Measurements from ENCODE around the gene PIP4K2A. TPM values are rescaled to one million over a fixed set of nuclear protein-coding genes. Genes with fewer than 3 reads are reported as not detected.
"Not testable (repeated sequence)": the region's sequence is repeated elsewhere in the genome, so short reads cannot be mapped to it uniquely, and the experiment has no call there.

The PIP4K2A gene
- total RNA-seq, 1 donor from 2014 or later = 102 TPM

GRCh38 chr10:22698941-22699440, 15.4 kb downstream of the PIP4K2A start:
- Mint-ChIP-seq H3K36me3 (ENCODE audit: low read depth) (peaks cover 14% of the 10 kb centered on the region), H3K9me3 (no peaks in the 10 kb centered on the region), H3K4me3 (no peak overlapping the region), H3K27ac (peak overlapping the region; percentile 56), H3K4me1 (peaks cover 77% of the 10 kb centered on the region), H3K27me3 (no peaks in the 10 kb centered on the region)
- no peak for DNase-seq
- ChIA-PET POLR2A (interaction anchor here (0.6 kb wide), 1 partner anchor 60 kb away, joined by 3 read pairs; no protein-coding TSS in a partner anchor), CTCF (no interaction called here)
- intact Hi-C loops (cut with micrococcal nuclease) = no loop called here
- no peak for ATAC-seq (ENCODE audit: low read depth)
- no peak for TF ChIP-seq CTCF (IDR thresholded peaks at IDR 0.05)

- no peak overlapping the region for H3K27ac Mint-ChIP-seq
- ChIA-PET CTCF (no interaction called here), POLR2A (no interaction called here)
- no peaks in the 10 kb centered on the region for H3K9me3 Mint-ChIP-seq
- intact Hi-C loops (cut with micrococcal nuclease) = no loop called here
- no peak for ATAC-seq (ENCODE audit: low read depth)
- DNase-seq = no peak
- no peak overlapping the region for H3K4me3 Mint-ChIP-seq
- TF ChIP-seq CTCF (IDR thresholded peaks at IDR 0.05) = no peak
- no peaks in the 10 kb centered on the region for H3K27me3 Mint-ChIP-seq
- peaks cover 17% of the 10 kb centered on the region for H3K36me3 Mint-ChIP-seq (ENCODE audit: low read depth)
- H3K4me1 Mint-ChIP-seq = peaks cover 80% of the 10 kb centered on the region
Measured at GRCh38 chr10:22697800-22698199, 16.6 kb downstream of the PIP4K2A start.

GRCh38 chr10:22697101-22697500, 17.3 kb downstream of the PIP4K2A start:
- H3K4me3 Mint-ChIP-seq = no peak overlapping the region
- intact Hi-C loops (cut with micrococcal nuclease) = no loop called here

GRCh38 chr10:22693860-22694259, 20.5 kb downstream of the PIP4K2A start:
- H3K27ac Mint-ChIP-seq = peak overlapping the region; percentile 69
- peaks cover 7% of the 10 kb centered on the region for H3K36me3 Mint-ChIP-seq (ENCODE audit: low read depth)
- intact Hi-C loops (cut with micrococcal nuclease) = loop anchor here (1.0 kb wide), 1 partner anchor 7 kb away; no protein-coding TSS in a partner anchor
- H3K9me3 Mint-ChIP-seq = no peaks in the 10 kb centered on the region
- H3K4me1 Mint-ChIP-seq = peaks cover 74% of the 10 kb centered on the region
- CTCF ChIA-PET = no interaction called here
- no peak overlapping the region for H3K4me3 Mint-ChIP-seq
- TF ChIP-seq CTCF (IDR thresholded peaks at IDR 0.05) = no peak
- DNase-seq = no peak
- POLR2A ChIA-PET = interaction anchor here (0.6 to 1.1 kb wide), 3 partner anchors 10 to 257 kb away, joined by 3 to 6 read pairs (median 3); no protein-coding TSS in a partner anchor
- ATAC-seq (ENCODE audit: low read depth) = no peak
- no peaks in the 10 kb centered on the region for H3K27me3 Mint-ChIP-seq

More at GRCh38 chr10:22697101-22697500, 17.3 kb downstream of the PIP4K2A start:
- ATAC-seq (ENCODE audit: low read depth) (no peak), DNase-seq (no peak)
- no peak for TF ChIP-seq CTCF (IDR thresholded peaks at IDR 0.05)
- ChIA-PET CTCF (no interaction called here), POLR2A (interaction anchor here (0.6 to 0.7 kb wide), 2 partner anchors 55 to 76 kb away, joined by 4 to 5 read pairs; no protein-coding TSS in a partner anchor)
- no peak overlapping the region for H3K27ac Mint-ChIP-seq
- peaks cover 80% of the 10 kb centered on the region for H3K4me1 Mint-ChIP-seq
- H3K9me3 Mint-ChIP-seq = no peaks in the 10 kb centered on the region
- peaks cover 14% of the 10 kb centered on the region for H3K36me3 Mint-ChIP-seq (ENCODE audit: low read depth)
- no peaks in the 10 kb centered on the region for H3K27me3 Mint-ChIP-seq

GRCh38 chr10:22693371-22693784, 21.0 kb downstream of the PIP4K2A start:
- no peak for TF ChIP-seq CTCF (IDR thresholded peaks at IDR 0.05)
- no peaks in the 10 kb centered on the region for H3K27me3 Mint-ChIP-seq
- peak overlapping the region; percentile 69 for H3K27ac Mint-ChIP-seq
- ChIA-PET CTCF (interaction anchor here (1.3 kb wide), 1 partner anchor 19 kb away, joined by 3 read pairs; no protein-coding TSS in a partner anchor), POLR2A (interaction anchor here (0.6 to 1.1 kb wide), 5 partner anchors 11 to 256 kb away, joined by 3 to 6 read pairs (median 3); no protein-coding TSS in a partner anchor)
- H3K9me3 Mint-ChIP-seq = no peaks in the 10 kb centered on the region
- DNase-seq = no peak
- no peak overlapping the region for H3K4me3 Mint-ChIP-seq
- ATAC-seq (ENCODE audit: low read depth) = peak; percentile 52
- H3K36me3 Mint-ChIP-seq (ENCODE audit: low read depth) = peaks cover 7% of the 10 kb centered on the region
- intact Hi-C loops (cut with micrococcal nuclease) = loop anchor here (1.0 kb wide), 1 partner anchor 8 kb away; no protein-coding TSS in a partner anchor
- H3K4me1 Mint-ChIP-seq = peaks cover 79% of the 10 kb centered on the region

GRCh38 chr10:22692119-22692518, 22.3 kb downstream of the PIP4K2A start:
- CTCF ChIA-PET = interaction anchor here (1.3 to 1.9 kb wide), 2 partner anchors 10 to 20 kb away, joined by 3 to 7 read pairs; no protein-coding TSS in a partner anchor
- POLR2A ChIA-PET = interaction anchor here (0.8 kb wide), 1 partner anchor 12 kb away, joined by 3 read pairs; no protein-coding TSS in a partner anchor
- DNase-seq; H3K36me3 Mint-ChIP-seq (ENCODE audit: low read depth); H3K4me3 Mint-ChIP-seq; H3K27me3 Mint-ChIP-seq; ATAC-seq (ENCODE audit: low read depth); H3K27ac Mint-ChIP-seq; H3K9me3 Mint-ChIP-seq; intact Hi-C loops (cut with micrococcal nuclease): not testable (repeated sequence)
- peaks cover 75% of the 10 kb centered on the region for H3K4me1 Mint-ChIP-seq
